GM18873 (cell line): Measurements from ENCODE around the gene POLR3H.
A peak's percentile ranks its signal among the peaks of the same experiment; 100 is the strongest.
"Not testable (repeated sequence)": the region's sequence is repeated elsewhere in the genome, so short reads cannot be mapped to it uniquely, and the experiment has no call there.

ENCODE experiments used
- ATAC-seq: cut with Tn5 transposase; IDR thresholded peaks from one replicate; pipeline ENCODE4 v1.9.1; 2021; ENCODE audit warnings: mild to moderate bottlenecking, moderate library complexity, moderate number of reproducible peaks; ENCODE audit not compliant: unreplicated experiment, low FRiP score

POLR3H gene

DNA sequence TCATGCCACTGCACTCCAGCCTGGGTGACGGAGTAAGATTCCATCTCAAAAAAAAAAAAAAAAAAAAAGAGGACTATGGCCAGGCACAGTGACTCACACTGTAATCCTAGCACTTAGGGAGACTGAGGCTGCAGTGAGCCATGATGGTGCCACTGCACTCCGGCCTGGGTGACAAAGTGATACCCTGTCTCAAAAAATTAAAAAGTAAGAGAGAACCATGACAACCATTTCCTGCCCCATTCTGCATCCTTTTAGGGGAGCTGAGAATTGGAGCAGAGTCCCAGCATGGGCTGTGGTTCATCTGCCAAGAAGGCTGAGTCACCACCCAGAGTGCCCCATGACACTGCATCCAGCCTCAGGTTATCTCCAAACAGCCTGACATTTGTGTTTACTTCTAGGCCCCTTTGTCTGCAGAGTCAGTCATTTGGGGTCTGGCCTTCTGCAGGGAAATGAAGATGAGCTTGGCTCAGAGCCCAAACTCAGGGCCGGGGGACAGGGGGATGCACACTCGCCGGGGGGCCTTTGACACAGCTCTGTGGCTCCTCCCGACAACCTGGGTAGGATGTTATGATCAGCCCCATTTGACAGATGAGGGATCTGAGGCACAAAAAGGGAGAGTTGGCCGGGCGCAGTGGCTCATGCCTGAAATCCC is 21.3 kb upstream of the POLR3H start:
- ATAC-seq = no peak

DNA sequence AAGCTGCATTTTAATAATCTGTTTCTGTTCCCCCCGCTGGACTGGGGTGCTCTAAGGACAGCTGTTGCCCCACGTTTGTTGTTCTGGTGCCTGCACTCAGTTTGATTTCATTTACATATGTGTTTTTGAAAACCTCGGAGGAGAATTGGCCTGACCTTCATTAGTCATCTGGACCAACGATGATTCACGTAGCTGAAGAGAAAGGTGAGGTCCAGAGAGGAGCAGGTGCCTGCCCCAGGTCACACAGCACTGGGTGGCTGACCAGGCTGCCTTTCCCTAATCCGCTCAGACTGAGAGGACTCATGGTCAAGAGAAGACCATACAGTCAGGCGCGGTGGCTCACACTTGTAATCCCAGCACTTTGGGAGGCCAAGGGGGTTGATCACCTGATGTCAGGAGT is 20.3 kb upstream of the POLR3H start:
- no peak for ATAC-seq

DNA sequence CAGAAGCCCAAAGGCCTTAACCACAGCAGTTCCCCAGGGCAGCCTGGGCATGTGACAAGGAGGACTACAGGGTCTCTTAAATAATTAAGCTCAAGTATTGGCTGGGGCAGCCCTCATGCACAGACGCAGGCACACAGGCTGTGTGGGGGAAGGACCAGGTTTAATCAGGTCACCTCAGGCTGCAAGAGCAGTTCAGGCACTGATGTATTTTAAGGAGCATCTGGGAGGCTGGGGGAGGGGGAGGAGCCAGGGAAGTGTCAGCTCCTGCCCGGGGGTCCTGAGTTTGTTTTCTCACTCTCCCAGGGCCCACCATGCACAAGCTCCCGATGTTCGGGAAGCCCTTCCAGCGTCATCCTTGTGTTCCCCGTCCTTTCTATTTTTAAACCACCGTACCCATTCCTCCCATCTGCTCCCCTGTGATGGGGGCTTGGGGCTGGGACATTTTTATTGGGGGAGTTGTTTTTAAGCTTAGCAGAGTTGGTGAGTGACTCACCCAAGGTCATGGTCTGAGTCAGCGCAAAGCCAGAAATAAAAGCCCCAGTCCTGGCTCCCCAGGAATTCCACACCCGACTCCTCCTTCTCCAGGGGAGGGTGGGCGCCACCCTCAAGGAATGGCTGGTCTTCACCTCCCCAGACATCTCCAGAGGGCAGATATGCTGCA is 18.9 kb upstream of the POLR3H start:
- no peak for ATAC-seq

DNA sequence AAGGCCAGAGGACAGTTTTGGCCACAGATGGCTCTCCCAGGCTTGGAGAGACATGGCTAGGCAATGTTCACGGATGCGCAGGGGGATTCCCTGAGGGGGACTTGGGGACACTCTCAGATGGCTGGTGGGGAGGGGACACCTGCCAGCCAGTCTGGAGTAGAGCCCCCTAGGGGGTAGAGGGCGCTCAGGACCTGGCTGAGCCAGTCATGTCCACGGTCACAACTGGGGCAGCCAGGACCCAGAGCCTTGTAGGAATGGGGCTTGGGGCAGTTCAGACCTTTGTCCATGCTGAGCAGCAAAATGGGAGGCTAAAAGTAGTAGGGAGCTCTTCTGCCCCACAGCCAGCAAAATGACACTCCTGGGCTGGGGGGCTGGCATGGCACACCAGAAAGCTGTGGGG is 18.2 kb upstream of the POLR3H start:
- no peak for ATAC-seq

DNA sequence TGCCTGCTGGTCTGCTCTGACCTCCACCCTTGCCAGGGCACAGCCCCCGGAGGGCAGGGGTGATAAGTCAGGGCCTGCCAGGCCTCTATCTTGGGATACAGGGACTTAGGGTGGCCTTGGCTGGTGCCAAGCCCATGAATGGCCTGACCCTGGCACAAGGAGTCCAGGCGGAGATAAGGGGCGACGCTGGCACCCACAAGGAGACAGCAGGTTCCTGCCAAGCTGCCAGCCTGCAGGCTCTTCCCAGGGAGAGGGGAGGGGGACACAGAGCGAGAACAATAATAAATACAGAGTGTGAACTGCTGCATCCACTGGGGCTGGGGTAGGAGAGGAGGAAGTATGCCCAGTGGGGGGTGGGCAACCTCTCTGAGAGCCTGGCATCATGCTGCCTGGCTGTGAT is 17.5 kb upstream of the POLR3H start:
- ATAC-seq = no peak

DNA sequence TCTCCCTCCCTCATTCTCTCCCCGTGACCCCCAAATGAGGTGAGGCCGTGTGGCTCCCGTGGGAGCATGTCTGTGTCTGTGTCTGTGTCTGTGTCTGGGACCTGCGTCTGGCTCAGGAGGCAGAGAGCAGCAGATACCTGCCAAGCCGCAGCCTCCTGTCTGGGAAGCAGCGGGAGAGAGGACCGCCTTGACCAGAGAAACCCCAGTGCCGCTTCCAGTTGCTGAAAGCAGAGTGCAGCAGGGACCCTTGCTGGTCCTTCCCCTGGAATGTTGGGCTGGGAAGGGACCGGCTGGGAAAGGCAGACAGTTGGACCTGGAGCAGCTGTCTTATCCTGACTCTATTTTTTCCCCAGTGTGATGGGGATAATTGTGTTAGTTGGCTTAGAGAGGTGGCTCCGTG is 17.1 kb upstream of the POLR3H start:
- no peak for ATAC-seq

DNA sequence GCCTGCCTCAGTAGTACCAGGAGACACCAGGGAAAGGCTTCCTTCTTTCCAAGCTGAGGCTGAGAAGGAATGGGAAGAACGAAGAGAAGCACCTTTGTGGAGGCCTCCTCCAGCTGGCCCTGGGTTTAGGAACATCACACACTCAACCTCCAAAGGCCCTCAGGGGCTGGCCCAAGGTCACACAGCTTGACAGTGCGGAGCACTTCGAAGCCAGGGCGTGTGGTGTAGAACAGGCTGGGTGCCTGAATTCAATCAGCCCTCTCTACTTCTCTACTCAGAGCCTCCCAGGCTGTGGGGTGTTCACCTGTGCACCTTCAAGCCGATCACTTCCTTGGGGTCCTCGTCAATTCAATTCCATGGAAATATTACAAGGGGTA is 15.8 kb upstream of the POLR3H start:
- no peak for ATAC-seq

DNA sequence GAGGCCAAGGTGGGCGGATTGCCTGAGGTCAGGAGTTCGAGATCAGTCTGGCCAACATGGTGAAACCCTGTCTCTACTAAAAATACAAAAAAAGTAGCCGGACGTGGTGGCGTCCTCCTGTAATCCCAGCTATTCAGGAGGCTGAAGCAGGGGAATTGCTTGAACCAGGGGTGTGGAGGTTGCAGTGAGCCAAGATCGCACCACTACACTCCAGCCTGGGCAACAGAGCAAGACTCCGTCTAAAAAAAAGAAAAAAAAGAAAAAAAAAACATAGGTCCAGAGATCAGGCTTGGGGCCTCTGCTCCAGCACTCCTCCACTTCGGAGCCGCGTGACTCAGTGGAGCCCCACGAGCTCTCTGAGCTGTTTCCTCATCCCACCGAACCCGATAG is 14.0 kb upstream of the POLR3H start:
- not testable (repeated sequence) for ATAC-seq

DNA sequence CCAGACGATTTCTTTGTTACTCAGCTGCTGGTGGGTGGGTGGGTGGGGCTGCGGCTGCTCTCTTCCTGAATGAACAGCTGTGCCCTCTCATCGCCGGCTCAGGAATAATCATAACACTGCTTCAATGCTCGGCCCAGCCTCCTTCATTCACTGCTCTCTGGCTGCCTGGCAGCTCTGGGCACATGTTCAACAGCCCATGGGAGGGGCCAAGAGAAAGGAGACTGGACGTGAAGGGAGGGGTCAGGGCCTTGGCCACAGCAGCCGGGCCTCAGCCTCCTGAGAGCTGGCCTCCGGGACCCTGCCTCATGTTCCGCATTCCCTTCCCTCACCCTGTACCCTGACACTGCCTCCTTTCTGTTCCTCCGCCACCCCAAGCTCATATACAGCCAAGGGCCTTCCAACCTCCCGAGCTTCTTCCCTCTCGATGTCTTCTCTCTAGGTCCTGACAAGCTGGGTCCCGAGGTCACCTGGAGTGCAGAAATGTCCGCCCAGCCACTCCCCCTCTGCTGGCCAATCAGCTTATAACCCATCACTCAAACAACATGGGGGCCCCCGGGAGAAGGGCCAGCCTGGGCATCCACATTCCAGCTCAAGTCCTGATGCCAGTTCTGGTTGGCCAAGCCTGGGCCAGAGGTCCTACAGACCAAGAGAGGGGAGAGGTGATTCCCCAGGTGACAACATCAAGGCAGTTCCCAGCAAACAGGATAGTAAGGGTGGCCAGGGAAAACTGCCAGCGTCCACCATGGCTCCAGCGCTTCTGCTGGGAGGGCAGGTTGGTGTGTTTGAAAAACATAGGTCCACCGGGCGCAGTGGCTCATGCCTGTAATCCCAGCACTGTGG is 13.4 kb upstream of the POLR3H start:
- ATAC-seq = no peak

DNA sequence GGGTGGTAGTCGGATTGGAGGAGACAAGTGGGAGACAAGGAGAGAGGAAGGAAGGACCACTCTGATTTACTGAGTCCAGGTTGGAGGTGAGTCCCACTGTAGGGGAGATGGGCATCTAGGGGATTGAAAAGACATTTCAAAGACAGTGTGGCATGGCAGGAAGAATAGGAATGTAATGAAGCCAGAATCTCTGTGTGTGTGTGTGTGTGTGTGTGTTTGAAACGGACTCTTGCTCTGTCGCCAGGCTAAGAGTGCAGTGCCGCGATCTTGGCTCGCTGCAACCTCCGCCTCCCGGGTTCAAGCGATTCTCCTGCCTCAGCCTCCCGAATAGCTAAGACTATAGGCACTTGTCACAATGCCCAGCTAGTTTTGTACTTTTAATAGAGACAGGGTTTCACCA is 12.3 kb upstream of the POLR3H start:
- ATAC-seq = no peak

DNA sequence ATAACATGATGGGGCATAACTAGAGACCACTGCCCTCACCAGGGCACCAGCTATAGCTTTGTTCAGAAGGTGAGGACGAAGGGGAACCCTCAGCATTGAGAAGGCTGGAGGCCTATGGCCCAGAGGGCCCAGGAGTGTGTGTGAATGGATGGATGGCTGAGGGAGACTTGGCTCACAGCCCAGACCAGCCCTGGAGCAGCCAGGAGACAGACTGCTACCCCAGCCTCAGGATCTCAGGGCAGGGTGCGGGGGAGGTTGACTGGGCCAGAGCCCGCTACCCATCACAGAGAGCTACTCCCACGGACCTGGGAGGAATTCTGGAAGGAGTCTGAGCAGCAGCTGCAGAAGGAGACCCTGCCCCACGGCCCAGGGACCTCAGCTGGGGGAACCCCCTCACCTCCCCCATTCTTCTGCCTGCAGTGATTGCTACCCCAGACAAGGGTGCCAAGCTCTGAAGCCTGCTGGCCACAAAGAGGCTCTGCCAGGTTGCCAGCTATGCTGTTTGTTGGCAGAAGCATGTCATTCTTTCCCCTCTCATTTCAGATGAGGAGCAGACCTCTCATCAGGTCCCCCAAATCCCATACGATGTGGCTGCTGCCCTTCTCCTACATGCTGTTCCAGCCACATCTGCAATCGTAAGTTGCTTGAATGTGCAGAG is 11.2 kb upstream of the POLR3H start:
- ATAC-seq = no peak

DNA sequence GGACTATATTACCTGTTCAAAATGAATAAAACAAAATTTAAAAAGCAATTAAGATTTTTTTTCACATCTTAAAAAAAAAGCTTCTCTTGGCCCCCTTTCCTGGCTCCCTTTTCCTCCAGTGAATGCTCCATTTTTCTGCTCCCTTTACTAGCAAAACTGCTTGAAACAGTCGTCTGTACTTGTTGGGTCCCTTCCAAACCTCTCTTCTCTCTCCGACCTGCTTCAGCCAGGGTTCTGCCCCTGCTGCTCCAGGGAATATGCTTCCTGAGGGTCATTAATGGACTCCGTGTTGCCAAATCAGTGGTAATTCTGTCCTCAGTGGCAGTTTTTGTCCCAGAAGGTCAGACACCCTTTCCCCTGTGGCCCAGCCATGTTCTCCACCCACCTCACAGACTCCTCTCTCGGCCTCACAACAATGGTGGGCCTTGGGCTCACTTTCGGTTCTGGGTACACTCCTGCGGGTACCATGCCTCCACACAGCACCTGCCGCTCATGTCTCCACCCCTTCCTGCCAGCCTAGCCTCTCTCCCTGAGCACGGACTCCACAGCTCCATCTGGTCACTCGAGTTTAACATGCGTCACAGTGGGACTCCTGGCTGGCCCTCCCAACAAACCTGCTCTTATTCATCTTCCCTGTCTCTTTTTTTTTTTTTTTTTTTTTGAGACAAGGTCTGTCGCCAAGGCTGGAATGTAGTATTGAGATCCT is 7.8 kb upstream of the POLR3H start:
- ATAC-seq = no peak

DNA sequence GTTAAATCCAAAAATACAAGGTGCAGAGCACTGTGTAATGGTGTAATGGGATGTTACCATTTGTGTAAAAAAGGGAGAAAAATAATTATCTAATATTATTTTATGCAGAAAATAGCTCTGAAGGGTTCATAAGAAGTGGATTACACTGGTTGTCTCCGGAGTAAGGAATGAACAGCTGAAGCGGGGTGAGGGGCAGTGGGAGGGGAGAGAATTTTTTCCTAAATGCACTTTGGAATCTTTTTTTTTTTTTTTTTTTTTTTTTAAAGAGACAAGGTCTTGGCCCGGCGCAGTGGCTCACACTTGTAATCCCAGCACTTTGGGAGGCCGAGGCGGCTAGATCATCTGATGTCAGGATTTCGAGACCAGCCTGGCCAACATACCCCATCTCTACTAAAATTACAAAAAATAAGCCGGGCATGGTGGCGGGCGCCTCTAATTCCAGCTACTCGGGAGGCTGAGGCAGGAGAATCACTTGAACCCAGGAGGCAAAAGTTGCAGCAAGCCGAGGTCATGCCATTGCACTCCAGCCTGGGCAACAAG is 6.8 kb upstream of the POLR3H start:
- no peak for ATAC-seq

DNA sequence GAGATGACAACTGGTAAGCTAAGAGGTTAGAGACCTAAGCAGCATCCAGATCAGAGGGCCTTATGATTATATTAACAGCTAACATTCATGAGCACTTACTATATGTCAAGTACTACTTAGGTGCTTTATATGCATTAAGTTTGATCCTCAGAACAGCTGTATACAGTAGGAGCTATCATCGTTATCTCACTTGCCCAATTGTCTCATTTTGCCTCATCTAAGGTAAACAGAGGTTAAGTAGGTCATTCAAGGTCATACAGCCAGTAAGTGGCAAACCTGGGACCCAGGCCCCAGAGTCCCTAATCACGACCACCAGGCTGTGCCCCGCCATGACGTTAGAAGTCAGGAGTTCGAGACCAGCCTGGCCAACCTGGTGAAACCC is 4.6 kb upstream of the POLR3H start:
- ATAC-seq = no peak

DNA sequence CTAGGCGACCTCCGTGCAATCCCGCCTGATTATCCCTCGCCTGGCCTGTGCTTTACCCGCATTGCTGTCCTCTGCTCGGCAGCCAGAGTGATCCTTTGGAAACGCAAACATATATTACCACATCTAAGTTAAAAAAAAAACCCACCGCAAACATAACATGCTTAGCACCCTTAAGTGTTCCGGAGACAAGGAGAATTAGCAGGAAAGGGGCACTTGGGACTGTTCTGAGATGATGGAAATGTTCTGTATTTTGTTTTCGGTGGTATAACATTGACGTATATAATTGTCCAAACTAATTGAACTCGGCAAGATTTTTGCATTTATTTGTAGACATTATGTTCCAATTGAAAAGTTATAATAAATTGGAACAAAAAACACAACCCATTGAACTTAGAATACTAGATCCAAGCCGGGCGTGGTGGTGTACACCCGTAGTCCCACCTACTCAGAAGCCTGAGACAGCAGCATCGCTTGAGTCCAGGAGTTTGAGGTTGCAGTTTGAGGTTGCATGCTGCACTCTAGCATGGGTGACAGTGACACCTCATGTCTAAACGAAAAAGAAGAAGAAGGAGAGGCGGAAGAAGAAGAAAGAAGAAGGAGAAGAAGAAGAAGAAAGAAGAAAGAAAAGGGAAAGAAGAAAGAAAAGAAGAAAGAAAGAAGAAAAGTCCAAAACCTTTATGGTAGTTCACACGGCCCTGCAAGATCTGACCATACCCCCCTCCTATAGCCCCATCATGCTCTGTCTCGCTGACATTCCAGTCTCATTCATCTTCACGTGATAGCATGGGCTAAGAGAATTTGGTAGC is 604 bp upstream of the POLR3H start:
- ATAC-seq = peak; percentile 10

DNA sequence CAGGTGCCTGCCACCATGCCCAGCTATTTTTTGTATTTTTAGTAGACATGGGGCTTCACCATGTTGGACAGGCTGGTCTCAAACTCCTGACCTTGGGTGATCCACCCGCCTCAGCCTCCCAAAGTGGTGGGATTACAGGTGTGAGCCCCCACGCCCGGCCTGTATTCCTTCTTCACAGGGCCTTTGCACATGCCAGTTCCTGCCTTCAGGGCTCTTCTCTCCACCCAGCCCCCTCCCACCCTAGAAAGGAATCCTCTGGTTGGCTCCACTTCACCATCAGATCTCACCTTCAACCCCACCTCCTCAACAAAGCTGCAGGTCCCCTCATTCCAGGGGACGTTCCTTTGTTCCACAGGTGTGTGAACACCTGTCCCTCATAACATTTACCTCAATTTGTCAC is 2.0 kb downstream of the POLR3H start:
- no peak for ATAC-seq

DNA sequence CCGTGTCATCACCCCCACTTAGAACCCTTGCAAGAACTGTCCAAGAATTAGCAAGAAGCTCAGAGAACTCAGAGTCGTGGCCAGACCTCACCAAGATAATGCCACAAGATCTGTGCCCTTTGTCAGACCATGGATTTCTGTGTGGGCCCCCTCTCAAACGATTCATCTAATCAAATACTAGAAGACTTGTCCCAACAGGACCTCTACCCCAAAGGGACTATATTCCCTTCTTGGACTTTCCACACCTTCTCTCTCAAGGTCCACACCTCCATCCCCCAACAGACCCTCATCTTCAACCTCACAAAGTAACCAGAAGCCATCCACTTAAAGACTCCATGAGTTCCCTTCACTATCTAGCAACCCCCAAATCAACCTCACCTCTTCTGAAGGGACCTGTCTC is 2.8 kb downstream of the POLR3H start:
- ATAC-seq = no peak

DNA sequence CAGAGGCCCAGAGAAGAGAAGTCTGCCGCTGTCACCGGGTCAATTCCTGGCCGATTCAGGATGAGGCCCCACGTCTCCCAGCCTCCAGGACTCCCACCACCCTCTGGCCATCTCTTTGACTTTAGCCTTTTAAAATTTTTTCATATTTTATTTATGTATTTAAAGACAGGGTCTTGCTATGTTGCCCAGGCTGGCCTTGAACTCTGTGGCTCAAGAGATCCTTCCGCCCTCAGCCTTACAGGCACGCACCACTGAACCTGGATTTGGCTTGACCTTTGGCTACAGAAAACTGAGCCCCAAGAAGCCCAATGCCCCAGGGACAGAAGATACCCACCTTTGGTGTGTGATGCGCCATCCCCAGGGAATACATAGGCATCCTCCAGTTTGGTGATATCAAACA is 3.9 kb downstream of the POLR3H start:
- no peak for ATAC-seq

DNA sequence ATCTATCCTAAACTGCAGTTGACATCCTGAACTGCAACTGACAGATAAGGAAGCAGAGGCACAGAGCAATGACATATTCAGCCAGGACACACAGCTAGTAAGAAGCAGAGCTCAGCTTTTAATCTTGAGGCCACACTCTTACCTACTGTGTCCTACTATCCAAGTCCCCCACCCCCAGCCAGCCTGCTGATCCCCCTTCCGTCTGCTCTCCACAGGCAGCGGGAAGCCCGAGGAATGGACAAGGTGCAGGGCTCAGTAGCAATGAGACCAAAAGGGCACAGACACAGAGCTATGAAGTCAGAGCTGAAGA is 4.3 kb downstream of the POLR3H start:
- no peak for ATAC-seq
